GM12891 (cell line): ENCODE measurements around the gene CCSER2.

Source experiments
- POLR2A ChIP-seq: IDR thresholded peaks from 2 replicates; pipeline ENCODE4 v1.6.1; 2011; ENCODE audit warnings: low read depth, low read length, control low read depth
- TAF1 ChIP-seq: IDR thresholded peaks from 2 replicates; pipeline ENCODE4 v1.6.1; 2011; ENCODE audit warnings: low read depth, low read length, control low read depth

DNA sequence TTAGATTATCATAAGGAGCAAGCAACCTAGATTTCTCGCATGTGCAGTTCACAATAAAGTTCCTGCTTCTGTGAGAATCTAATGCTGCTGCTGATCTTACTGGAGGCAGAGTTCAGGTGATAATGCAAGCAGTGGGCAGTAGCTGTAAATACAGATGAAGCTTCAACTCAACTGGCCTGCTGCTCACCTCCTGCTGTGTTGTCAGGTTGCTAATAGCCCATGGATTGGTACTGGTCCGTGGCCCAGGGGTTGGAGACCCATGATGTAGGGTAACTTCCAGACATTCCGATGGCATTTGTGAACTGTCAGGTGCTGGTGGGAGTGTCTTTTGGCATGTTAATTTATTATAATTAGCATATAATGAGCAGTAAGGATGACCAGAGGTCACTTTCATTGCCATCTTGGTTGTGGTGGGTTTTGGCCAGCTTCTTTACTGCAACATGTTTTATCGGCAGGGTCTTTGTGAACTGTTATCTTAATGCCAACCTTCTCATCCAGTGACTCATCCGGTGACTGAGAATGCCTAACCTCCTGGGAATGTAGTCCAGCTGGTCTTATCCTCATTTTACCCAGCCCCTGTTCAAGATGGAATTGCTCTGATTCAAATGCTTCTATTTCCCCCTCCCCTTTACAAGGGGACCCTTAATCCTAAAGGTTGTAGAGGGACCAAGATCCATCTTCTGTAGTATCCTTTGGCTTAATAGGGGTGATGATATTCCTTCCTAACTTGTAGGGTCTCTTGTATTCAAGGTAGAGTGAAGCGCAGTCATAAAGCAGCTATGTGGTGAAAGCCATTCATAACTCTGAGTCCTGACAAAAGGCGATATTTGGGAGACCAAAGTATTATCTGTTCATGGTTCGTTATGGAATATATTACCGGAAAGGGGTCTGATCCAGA is 165.8 kb downstream of the CCSER2 start:
- TF ChIP-seq POLR2A (no peak), TAF1 (no peak)
